NB4 (cell line): ENCODE measurements around the gene C12orf60.

Source experiments
- DNase-seq: peaks from one replicate; pipeline ENCODE4 v3.0.0; 2010; ENCODE audit warnings: low read depth
- H3K4me3 ChIP-seq: one replicate; pipeline ENCODE4 v1.5.1; 2011; ENCODE audit warnings: mild to moderate bottlenecking, low read depth, low read length, moderate library complexity
- CTCF ChIP-seq: IDR thresholded peaks from one replicate; pipeline ENCODE4 v1.5.1; 2012; ENCODE audit warnings: low read depth, low read length
- MYC ChIP-seq: IDR thresholded peaks from 2 replicates; pipeline ENCODE4 v1.6.1; 2011; ENCODE audit warnings: low read depth, low read length
- POLR2A ChIP-seq: IDR thresholded peaks from 2 replicates; pipeline ENCODE4 v1.6.1; 2011; ENCODE audit warnings: mild to moderate bottlenecking; ENCODE audit not compliant: insufficient read length; ENCODE audit errors: extremely low read depth
- TF ChIP-seq, protein P1 (sequence below): IDR thresholded peaks from 2 replicates; pipeline ENCODE4 v1.6.1; 2011; ENCODE audit warnings: low read depth, low read length

The C12orf60 gene

DNA sequence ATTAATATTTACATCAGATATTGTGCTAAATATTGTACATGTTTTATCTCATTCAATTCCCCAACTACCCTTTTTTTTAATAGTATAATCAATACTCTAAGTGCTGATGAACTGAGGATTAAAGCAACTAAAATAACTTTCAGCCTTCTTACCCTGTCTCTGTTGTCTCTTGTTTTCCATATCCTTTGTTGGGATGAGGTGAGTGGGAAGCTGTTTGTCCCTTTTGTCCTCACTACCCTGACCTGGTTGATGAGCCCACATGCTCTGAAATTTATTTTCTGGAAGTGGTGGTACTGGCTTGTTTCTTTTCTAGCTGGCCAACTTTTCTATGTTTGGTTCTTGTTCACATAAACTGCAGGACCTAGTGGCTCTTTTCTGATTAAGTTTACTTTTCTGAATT lies 49.4 kb downstream of the C12orf60 start:
- H3K4me3 ChIP-seq, result no peak overlapping the region
- TF ChIP-seq POLR2A, result no peak
- TF ChIP-seq, protein P1, sequence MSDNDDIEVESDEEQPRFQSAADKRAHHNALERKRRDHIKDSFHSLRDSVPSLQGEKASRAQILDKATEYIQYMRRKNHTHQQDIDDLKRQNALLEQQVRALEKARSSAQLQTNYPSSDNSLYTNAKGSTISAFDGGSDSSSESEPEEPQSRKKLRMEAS, result no peak
- TF ChIP-seq CTCF, result no peak
- TF ChIP-seq MYC, result no peak
- DNase-seq, result no peak

DNA sequence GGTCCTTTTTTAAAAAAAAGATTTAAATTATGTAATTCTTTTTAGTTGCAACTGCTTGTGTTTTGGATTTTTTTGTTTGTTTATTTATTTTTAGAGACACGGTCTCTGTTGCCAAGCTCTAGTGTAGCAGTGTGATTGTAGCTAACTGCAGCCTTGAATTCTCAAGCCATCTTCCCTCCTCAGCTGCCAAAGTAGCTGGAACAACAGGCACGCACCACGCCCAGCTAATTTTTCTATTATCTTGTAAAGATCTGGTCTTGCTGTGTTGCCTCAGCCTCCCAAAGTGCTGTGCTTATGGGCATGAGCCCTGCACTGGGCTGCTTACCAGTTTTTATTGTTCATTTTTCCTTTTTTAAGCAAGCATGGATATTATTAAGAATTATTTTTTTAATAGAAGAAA lies 50.5 kb downstream of the C12orf60 start:
- TF ChIP-seq, protein P1, result no peak
- no peak for TF ChIP-seq POLR2A
- TF ChIP-seq MYC, result no peak
- no peak for TF ChIP-seq CTCF
- no peak for DNase-seq
- no peak overlapping the region for H3K4me3 ChIP-seq

DNA sequence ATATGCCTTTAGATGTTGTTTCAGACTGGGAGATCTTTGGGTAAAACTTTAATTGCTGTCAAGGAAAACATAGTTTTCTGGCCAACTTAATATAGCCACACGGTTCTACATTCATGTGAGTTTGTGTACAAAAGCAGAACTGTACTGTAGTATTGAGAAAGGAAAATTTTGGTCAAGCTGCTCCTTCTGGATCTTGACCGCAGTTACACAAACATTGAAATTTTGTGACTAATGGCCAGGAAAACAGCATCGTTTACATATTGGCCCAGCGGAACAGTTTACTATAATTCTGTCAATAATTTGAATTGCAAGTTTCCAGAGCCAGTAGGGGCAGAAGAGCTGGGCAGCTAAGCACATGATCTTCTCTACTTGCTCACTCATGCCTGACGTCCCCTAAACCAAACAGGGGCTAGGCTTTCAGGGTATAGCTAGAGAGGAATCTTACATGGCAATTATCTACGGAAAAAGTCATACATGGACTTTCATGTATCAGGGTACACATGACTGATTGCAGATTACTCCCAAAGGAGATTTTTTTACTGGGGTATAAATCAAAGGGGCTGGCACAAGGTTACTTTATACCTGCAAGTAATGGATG lies 51.2 kb downstream of the C12orf60 start:
- H3K4me3 ChIP-seq, result no peak overlapping the region
- DNase-seq, result no peak
- TF ChIP-seq, protein P1, result no peak
- TF ChIP-seq CTCF (no peak), POLR2A (no peak), MYC (no peak)

- no peak for TF ChIP-seq POLR2A
- TF ChIP-seq, protein P1, result no peak
- no peak for TF ChIP-seq CTCF
- TF ChIP-seq MYC, result no peak
- DNase-seq, result no peak
- H3K4me3 ChIP-seq, result no peak overlapping the region
Observed at GRCh38 chr12:14858513-14858912, 55.0 kb downstream of the C12orf60 start.

- no peak for TF ChIP-seq MYC
- DNase-seq, result no peak
- no peak overlapping the region for H3K4me3 ChIP-seq
Observed at GRCh38 chr12:14860490-14860889, 57.0 kb downstream of the C12orf60 start.

GRCh38 chr12:14868916-14869506 lies 65.5 kb downstream of the C12orf60 start:
- H3K4me3 ChIP-seq, result no peak overlapping the region
- no peak for DNase-seq
- no peak for TF ChIP-seq MYC
- TF ChIP-seq CTCF, result no peak
- TF ChIP-seq, protein P1, result no peak
- TF ChIP-seq POLR2A, result no peak
